PFSK-1 (cell line): ENCODE measurements around the gene PLCXD1.

ENCODE experiments used
- FOXP2 ChIP-seq: optimal IDR thresholded peaks from 2 replicates; pipeline ENCODE3; 2011; ENCODE audit warnings: borderline replicate concordance, control low read depth, inconsistent platforms; ENCODE audit not compliant: insufficient read depth; ENCODE audit errors: extremely low read length, extremely low read depth
- POLR2AphosphoS5 ChIP-seq: IDR thresholded peaks from 2 replicates; pipeline ENCODE4 v1.6.1; 2012; ENCODE audit warnings: low read depth, mild to moderate bottlenecking, control low read depth, low read length, moderate library complexity
- REST ChIP-seq, 2 experiments: IDR thresholded peaks; 2 replicates each; pipeline versions ENCODE4 v1.6.1 to v1.8.0; 2011 to 2012; ENCODE audit warnings: low read depth in 2 of 2, low read length in 2 of 2, control low read depth in 1 of 2, inconsistent platforms in 1 of 2, mild to moderate bottlenecking in 1 of 2, moderate library complexity in 1 of 2; ENCODE audit not compliant: insufficient read depth in 1 of 2
- SIN3A ChIP-seq: IDR thresholded peaks from 2 replicates; pipeline ENCODE4 v1.6.1; 2012; ENCODE audit warnings: mild to moderate bottlenecking, low read length, moderate library complexity, borderline replicate concordance; ENCODE audit not compliant: insufficient read depth
- TAF1 ChIP-seq: IDR thresholded peaks from 2 replicates; pipeline ENCODE4 v1.6.1; 2012; ENCODE audit warnings: low read length, control low read depth, borderline replicate concordance; ENCODE audit not compliant: insufficient read depth

The PLCXD1 gene

GRCh38 chrX:350534-351323 lies 69.5 kb downstream of the PLCXD1 start:
- TF ChIP-seq SIN3A (no peak), POLR2AphosphoS5 (no peak), TAF1 (no peak), FOXP2 (no peak), REST (IDR thresholded peaks at IDR 0.05; ENCODE audit: insufficient read depth in 1 of 2, low read depth in 2 of 2, low read length in 2 of 2) (no peak)

- no peak for TF ChIP-seq SIN3A
- no peak for TF ChIP-seq REST (IDR thresholded peaks at IDR 0.05; ENCODE audit: insufficient read depth in 1 of 2, low read depth in 2 of 2, low read length in 2 of 2)
- no peak for TF ChIP-seq FOXP2
Measured at GRCh38 chrX:351736-352135, 70.6 kb downstream of the PLCXD1 start.

GRCh38 chrX:352181-352580 lies 71.0 kb downstream of the PLCXD1 start:
- TF ChIP-seq POLR2AphosphoS5 (no peak), FOXP2 (no peak), SIN3A (no peak), TAF1 (no peak), REST (IDR thresholded peaks at IDR 0.05; ENCODE audit: insufficient read depth in 1 of 2, low read depth in 2 of 2, low read length in 2 of 2) (no peak)

- TF ChIP-seq SIN3A (no peak), TAF1 (no peak), POLR2AphosphoS5 (no peak), REST (IDR thresholded peaks at IDR 0.05; ENCODE audit: insufficient read depth in 1 of 2, low read depth in 2 of 2, low read length in 2 of 2) (no peak), FOXP2 (no peak)
Measured at GRCh38 chrX:352582-353314, 71.6 kb downstream of the PLCXD1 start.
